Ovary (tissue), 9 donors: ENCODE results near the gene FAM193A. TPM values are rescaled to one million over a fixed set of nuclear protein-coding genes. Genes with fewer than 3 reads are reported as not detected.

Experiments used
- DNase-seq, 5 donors: peaks; one replicate each; pipeline ENCODE4 v3.0.0-alpha.2; 2019 to 2020
- H3K27ac ChIP-seq, 2 donors: fragments of 200-600 bp; one replicate each; pipeline versions ENCODE4 v1.5.1 to v1.8.0; 2019 to 2022
- H3K27me3 ChIP-seq: fragments of 200-600 bp; one replicate; pipeline ENCODE4 v1.8.0; 2022
- H3K36me3 ChIP-seq: fragments of 200-600 bp; sonication (generic); one replicate; pipeline ENCODE4 v1.5.1; 2019
- H3K4me1 ChIP-seq: one replicate; pipeline ENCODE4 v1.8.1; 2013; ENCODE audit warnings: mild to moderate bottlenecking, moderate library complexity; ENCODE audit not compliant: insufficient read depth
- H3K4me3 ChIP-seq: fragments of 200-600 bp; sonication (generic); one replicate; pipeline ENCODE4 v1.5.1; 2017
- H3K9me3 ChIP-seq, 2 donors: fragments of 200-600 bp in 1 of 2; sonication (generic) in 1 of 2; one replicate each; pipeline versions ENCODE4 v1.5.1 to v1.8.1; 2013 to 2019; ENCODE audit warnings: mild to moderate bottlenecking in 1 of 2, moderate library complexity in 1 of 2
- CTCF ChIP-seq, 3 donors: fragments of 450-650 bp in 2 of 3; fragments of 200-600 bp in 1 of 3; IDR thresholded peaks; one replicate each; pipeline versions ENCODE4 v1.5.1 to v1.8.0; 2016 to 2022; ENCODE audit warnings: antibody characterized with exemption in 3 of 3, mild to moderate bottlenecking in 1 of 3
- EP300 ChIP-seq: sonication (generic); formaldehyde crosslinking; IDR thresholded peaks from one replicate; pipeline ENCODE4 v1.6.1; 2017; ENCODE audit warnings: antibody characterized with exemption
- POLR2A ChIP-seq: fragments of 450-650 bp; IDR thresholded peaks from one replicate; pipeline ENCODE4 v1.6.1; 2017; ENCODE audit warnings: antibody characterized with exemption, mild to moderate bottlenecking, moderate library complexity
- WGBS, 3 donors: extraction: QIAGEN DNeasy Blood & Tissue Kit in 1 of 3; methylation state at CpG; one replicate each; pipeline versions ENCODE4 v1.1.5 to v1.1.7; 2013 to 2017; 5-methylcytosine and 5-hydroxymethylcytosine counted together
- intact Hi-C, 4 donors: fragments of 100-400 bp; cut with DNase I; formaldehyde crosslinking; loops; one replicate each; pipeline versions ENCODE4 v1.11.0 to v1.15.1; 2022 to 2023
- polyA plus RNA-seq, 2 donors: library from polyadenylated mRNA; stranded (reverse); fragments of 200-250 nt in 1 of 2; fragments of 350-450 nt in 1 of 2; fragmentation: Illumina TruSeq in 1 of 2; extraction: RNeasy Lipid Tissue Mini Kit (QIAGEN cat#74804) in 1 of 2; gene quantifications; one replicate each; pipeline ENCODE4 v1.2.3, GENCODE V29; 2013 to 2014
- total RNA-seq, 7 donors: library from RNA; depleted of rRNA in 2 of 7; stranded (reverse); fragments of >200 nt in 2 of 7; fragmentation: NEBNext Ultra II Directional in 3 of 7; extraction: Animal tissue kit (Norgen Biotek cat#: 25700) in 3 of 7; gene quantifications; one replicate each; pipeline versions ENCODE4 v1.1.0 to v1.2.4, GENCODE V29; 2016 to 2023
- donor health status: DM: no; HTN: no; CAD: no; lungs with moderate emphysema.
- donor health status: DM: no; HTN: no; CAD: no.
- donor health status: Bipolar disorder and iron deficiency.
- donor health status: DM: yes; HTN: yes; CAD: no.
- donor health status: DM: no; HTN: no; CAD: no.
- donor health status: DM: yes; HTN: yes; CAD: no.

Gene FAM193A
- total and polyA plus RNA-seq, 9 donors = 16.0 to 39.1 (median 28.7) TPM

GRCh38 chr4:2765832-2766526, 229.5 kb downstream of the FAM193A start:
- Histone ChIP-seq H3K4me3 (no peak overlapping the region), H3K27ac (no peak overlapping the region), H3K36me3 (no peaks in the 10 kb centered on the region), H3K9me3 (no peaks in the 10 kb centered on the region), H3K4me1 (peaks cover 2% of the 10 kb centered on the region), H3K27me3 (no peaks in the 10 kb centered on the region)
- DNase-seq = no peak
- 91 to 93% (median 91%) methylated on average over 12 of the region's 12 CpGs for WGBS, 3 donors
- no peak for TF ChIP-seq CTCF (IDR thresholded peaks at IDR 0.05)
- TF ChIP-seq EP300 = no peak
- no peak for TF ChIP-seq POLR2A
- intact Hi-C loops = loop anchor here in 2 of 4 donors (10.0 kb wide), 1 partner anchor 169 kb away; no protein-coding TSS in a partner anchor

- Histone ChIP-seq H3K4me1 (peaks cover 2% of the 10 kb centered on the region), H3K36me3 (no peaks in the 10 kb centered on the region), H3K4me3 (no peak overlapping the region), H3K9me3 (no peaks in the 10 kb centered on the region), H3K27me3 (no peaks in the 10 kb centered on the region), H3K27ac (no peak overlapping the region)
- WGBS, 3 donors = 89 to 95% (median 89%) methylated on average over 5 of the region's 5 CpGs
- TF ChIP-seq EP300 = no peak
- no peak for TF ChIP-seq CTCF (IDR thresholded peaks at IDR 0.05)
- TF ChIP-seq POLR2A = no peak
- intact Hi-C loops = loop anchor here in 2 of 4 donors (10.0 kb wide), 1 partner anchor 168 kb away; no protein-coding TSS in a partner anchor
- no peak for DNase-seq
Observed at GRCh38 chr4:2767046-2767704, 230.7 kb downstream of the FAM193A start.

- no peak overlapping the region for H3K27ac ChIP-seq
- no peaks in the 10 kb centered on the region for H3K27me3 ChIP-seq
- WGBS, 3 donors = 76 to 79% (median 78%) methylated on average over 11 of the region's 11 CpGs
- H3K4me1 ChIP-seq = peaks cover 2% of the 10 kb centered on the region
- intact Hi-C loops = loop anchor here in 2 of 4 donors (10.0 kb wide), 1 partner anchor 167 kb away; no protein-coding TSS in a partner anchor
- H3K4me3 ChIP-seq = no peak overlapping the region
- TF ChIP-seq CTCF (IDR thresholded peaks at IDR 0.05) = no peak
- no peak for TF ChIP-seq EP300
- TF ChIP-seq POLR2A = no peak
- H3K36me3 ChIP-seq = no peaks in the 10 kb centered on the region
- no peaks in the 10 kb centered on the region for H3K9me3 ChIP-seq
- DNase-seq = no peak
Observed at GRCh38 chr4:2767705-2768074, 231.2 kb downstream of the FAM193A start.

- Histone ChIP-seq H3K9me3 (no peaks in the 10 kb centered on the region), H3K4me3 (no peak overlapping the region), H3K36me3 (no peaks in the 10 kb centered on the region), H3K27ac (no peak overlapping the region), H3K27me3 (no peaks in the 10 kb centered on the region), H3K4me1 (peaks cover 2% of the 10 kb centered on the region)
- no peak for DNase-seq
- intact Hi-C loops = loop anchor here in 2 of 4 donors (10.0 kb wide), 1 partner anchor 167 kb away; no protein-coding TSS in a partner anchor
- 84 to 96% (median 86%) methylated on average over 9 of the region's 9 CpGs for WGBS, 3 donors
- TF ChIP-seq POLR2A (no peak), EP300 (no peak), CTCF (IDR thresholded peaks at IDR 0.05) (no peak)
Observed at GRCh38 chr4:2768124-2768523, 231.7 kb downstream of the FAM193A start.
